HG02981 (cell line): ENCODE measurements around the gene NKX6-2.
"Not testable (repeated sequence)": the region's sequence is repeated elsewhere in the genome, so short reads cannot be mapped to it uniquely, and the experiment has no call there.

Source experiments
- ATAC-seq: cut with Tn5 transposase; IDR thresholded peaks from one replicate; pipeline ENCODE4 v1.9.1; 2021; ENCODE audit warnings: mild to moderate bottlenecking, moderate library complexity; ENCODE audit not compliant: unreplicated experiment

NKX6-2 gene

DNA sequence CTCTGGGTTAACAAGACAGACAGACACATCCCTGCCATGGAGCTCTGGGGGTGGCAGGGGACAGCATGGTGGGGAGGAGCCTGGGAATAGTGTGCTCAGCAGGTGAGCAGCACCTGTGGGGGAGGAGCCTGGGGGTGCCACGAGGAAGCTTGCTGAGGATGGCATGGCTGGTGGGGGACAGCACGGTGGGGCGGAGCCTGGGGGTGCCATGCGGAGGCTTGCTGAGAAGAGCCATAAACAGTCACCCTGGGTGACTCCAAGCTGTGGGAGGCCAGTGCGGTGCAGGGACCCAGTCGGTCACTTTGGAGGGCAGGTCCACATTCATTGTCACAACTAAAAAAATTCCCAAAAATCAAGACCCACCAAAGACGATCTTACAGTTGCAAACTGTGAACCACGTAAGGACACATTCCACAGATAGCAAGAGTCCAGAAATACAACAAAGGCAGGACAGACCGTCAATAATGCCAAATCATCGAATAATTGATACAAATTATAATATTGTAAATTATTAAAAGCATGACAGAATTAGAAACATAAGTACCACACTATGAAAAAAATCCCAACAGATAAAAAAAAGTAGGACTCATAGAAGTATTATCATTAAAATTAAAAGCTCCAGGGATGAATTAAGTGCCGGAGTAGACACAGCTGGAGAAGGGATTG is 24.4 kb downstream of the NKX6-2 start:
- no peak for ATAC-seq

DNA sequence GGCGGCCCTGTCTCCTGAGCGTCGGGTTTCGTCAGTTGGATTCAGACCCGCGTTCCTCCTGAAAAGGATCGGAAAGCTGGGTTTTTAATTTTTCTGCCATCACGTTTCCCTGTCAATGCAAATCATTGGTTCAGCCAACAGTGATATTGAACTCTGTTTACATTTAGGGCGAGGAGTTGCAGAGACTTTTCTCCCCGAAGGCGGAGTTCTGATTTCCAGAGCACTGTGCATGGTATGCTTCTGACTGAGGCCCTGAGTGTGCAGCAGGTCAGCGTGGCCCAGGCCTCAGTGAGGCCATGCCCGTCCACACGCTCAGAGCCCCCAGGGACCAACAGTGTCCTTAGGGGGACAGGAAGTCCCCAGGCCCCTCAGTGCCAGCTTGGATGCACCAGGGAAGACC is 27.1 kb downstream of the NKX6-2 start:
- no peak for ATAC-seq

DNA sequence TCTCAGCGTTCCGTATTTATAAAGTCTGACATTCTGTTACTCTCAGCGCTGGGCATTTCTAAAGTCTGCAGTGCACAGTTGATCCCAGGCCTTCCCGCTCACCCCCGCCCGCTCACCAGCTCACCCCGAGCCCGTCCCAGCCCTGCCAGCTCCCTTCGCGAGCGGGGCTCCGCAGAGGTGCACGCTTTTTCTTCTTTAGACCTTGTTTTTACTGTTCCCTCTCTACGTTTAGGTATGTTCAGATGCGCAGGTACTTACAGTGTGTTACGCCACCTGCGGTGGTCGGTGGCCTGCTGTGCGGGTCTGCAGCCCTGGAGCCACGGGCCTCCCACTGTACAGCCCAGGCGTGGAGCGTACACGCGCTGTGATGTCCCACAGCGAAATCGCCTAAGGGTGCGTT is 28.8 kb downstream of the NKX6-2 start:
- no peak for ATAC-seq

DNA sequence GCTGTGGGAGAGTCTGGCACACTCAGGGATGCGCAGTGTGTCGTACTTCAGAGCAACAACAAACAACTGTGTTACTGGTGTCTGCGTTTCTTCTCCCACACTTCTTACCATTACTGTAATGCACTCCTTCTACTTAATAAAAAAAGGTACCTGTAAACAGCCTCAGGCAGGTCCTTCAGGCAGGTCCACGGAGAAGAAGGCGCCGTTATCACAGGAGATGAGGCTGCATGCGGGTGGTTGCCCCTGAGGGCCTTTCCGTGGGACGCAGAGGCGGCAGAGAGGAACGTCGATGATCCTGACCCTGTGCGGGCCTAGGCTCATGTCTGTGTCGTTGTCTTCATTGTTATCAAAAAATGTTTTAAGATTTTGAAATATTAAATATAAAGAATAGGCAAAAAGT is 29.4 kb downstream of the NKX6-2 start:
- no peak for ATAC-seq

DNA sequence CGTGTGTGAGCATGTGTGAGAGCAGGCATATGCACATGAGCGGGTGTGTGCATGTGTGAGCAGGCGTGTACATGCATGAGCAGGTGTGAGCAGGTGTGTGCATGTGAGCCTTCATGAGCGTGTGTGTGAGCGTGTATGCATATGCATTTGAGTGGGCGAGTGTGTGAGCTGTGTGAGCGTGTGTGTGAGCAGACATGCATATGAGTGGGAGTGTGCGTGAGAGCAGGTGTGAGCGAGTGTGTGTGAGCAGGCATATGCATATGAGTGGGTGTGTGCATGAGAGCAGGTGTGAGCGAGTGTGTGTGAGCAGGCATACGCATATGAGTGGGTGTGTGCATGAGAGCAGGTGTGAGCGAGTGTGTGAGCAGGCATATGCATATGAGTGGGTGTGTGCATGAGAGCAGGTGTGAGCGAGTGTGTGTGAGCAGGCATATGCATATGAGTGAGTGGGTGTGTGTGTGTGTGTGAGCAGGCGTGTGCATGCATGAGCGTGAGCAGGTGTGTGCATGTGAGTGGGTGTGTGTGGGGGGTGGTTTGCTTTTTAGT is 30.7 kb downstream of the NKX6-2 start:
- ATAC-seq: no peak

DNA sequence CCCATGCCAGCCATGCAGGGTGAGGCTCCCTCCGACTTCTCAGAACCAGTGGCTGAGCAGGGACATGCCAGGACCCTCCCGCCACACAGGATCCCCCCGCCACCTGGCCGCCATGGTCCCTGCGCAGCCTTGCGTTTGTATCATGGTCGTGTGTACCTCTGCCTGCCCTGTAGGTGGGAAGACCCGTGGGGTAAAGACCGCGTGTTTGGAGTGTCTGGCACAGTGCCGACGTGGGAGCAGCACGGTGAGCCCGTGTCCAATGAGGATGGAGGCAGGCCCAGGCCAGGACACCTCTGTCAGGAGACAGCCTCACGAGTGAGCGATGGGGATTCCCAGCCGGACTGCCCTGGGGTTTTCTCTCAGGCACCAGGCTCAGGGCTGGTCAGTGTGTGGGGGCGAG is 31.9 kb downstream of the NKX6-2 start:
- ATAC-seq: no peak

DNA sequence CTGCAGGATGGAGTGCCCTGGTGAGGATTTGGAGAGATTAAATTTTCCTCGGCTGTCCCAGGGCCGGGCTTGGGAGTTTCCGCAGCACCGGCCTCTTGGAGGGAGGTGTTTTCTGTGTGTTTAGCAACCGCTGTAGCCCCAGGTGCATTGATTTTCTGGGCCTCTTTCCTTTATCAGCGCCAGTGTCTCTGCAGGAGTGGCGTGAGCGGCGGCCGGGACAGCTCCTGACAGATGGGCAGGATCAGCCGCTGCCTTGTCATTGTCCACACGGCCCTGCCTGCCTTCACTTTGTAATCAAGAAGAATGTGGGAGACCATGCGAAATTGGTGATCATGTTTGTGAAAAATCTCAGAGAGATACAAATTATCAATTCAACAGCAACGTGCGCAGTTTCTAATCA is 32.4 kb downstream of the NKX6-2 start:
- ATAC-seq: no peak

DNA sequence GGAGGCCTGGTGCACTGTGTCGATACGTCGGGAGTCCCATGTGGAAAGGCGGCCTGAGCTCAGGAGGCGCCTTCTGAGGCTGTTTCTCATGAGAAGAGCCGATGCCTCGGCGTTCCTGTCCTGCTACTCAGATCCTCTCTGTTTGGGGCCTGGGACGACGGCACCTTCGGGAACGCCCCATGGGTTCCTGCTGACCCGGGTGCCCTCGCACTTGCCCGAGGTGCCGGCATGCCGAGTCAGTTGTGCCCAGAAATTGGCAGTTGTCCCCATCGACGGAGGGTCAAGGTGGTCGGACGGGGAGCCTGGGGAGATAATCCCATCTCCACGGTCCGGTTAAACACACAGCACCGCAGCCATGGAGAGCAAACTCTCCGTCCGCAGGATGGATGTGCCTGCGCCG is 33.0 kb downstream of the NKX6-2 start:
- ATAC-seq: no peak

DNA sequence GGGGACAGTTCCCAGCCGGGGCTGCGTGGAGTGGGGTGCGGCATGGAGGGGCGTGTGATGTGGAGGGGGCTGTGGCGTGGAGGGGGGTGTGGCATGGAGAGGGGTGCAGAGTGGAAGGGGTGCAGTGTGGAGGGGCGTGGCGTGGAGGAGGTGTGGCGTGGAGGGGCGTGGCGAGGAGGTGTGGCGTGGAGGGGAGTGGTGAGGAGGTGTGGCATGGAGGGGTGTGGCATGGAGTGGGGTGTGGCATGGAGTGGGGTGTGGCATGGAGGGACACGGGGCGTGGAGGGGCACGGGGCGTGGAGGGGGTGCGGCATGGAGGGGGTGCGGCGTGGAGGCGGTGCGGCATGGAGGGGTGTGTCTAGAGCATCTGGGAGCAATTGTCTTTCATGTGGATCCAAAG is 33.6 kb downstream of the NKX6-2 start:
- ATAC-seq: no peak

DNA sequence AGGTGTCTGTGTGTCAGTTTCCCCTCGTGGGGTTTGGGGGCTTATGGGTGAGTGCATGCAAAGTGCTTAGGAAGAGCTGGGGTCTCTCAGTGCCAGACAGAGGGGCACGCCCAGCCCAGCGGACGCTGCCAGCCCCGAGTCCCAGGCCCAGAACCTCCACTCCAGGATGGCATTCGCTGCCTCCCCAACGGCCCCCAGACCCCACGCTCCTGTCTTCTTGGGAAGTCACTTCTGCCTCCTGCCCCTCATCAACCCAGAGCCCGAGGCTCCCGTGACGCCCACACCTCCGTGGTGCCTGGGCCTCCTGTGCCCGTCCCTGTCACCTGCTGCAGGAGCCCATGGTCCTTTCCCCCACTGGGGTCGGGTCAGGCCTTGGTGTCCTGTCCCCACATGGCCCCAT is 35.0 kb downstream of the NKX6-2 start:
- no peak for ATAC-seq

DNA sequence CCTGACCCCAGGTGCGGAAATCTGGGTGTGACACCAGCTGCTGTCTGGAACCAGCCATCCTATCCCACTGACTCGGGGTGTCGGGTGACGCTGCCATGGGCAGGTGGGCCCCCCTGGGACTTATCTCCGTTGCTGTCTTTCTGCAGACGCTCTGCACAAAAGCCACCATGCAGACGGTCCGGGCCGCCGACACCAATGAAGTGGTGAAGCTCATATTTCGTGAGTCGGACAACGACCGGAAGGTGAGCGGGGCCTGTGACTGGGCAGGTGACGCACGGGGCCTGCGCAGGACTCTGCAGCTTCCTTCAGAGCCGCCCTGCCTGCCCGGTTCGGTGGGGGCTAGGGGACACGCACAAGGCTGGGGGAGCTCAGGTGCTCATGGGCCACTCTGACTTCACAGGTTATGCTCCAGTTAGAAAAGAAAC is 36.6 kb downstream of the NKX6-2 start:
- no peak for ATAC-seq

DNA sequence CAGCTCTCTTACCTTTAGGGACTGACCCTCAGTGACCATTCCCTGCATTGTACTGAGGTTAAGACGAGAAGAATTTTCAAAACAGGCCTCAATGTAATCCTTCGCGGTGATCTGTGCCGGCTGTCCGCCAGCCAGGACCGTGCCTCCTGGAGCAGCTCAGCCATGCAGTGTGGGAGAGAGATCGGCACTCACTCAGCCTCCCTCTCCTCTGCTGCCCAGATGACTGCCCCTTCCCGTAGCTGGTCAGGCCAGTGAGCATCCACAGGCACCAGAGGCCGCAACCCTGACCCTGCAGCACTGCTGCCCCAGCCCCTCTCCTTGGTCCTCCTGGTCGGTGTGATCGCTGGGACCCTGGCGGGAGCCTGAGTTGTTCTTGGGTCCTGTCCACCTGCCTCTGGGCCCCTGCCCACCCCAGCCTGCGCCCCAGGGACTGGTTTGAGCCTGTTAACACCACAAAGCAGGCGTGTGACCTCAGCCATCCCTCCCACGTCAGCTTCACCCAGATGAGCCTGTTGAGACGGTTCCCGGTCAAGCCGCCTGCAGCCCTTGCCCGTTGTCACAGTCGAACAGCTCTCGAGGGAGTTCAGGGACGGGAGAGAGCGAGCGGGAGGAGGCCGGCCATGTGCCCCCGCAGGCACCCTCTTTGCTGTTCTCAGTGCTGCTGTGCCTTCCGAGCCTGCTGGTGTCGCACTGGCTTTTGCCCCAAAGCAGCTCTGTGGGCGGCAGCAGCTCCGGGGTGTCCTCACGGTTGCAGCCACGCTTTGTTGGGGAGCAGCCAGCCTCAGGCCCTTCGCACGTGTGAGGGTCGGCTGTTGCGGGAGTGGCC is 37.2 kb downstream of the NKX6-2 start:
- no peak for ATAC-seq

DNA sequence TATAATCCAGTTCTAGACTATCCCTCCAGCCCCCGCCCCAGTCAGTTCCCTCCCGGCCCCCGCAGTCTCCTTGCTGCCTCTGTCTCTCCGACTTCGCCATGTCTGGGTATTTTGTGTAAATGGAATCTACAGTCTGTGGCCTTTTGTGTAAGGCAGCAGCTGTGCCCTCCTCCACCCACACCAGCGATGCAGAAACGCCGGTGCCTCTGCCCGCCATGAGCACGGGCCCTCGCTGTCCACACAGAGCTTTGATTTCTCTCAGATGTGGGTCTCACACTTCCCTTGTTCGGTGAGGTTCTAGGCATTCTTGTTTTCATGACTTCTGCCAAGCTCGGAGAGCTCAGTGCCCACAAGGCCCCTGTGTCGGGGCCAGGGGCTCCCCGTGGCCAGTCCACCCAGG is 37.8 kb downstream of the NKX6-2 start:
- no peak for ATAC-seq

DNA sequence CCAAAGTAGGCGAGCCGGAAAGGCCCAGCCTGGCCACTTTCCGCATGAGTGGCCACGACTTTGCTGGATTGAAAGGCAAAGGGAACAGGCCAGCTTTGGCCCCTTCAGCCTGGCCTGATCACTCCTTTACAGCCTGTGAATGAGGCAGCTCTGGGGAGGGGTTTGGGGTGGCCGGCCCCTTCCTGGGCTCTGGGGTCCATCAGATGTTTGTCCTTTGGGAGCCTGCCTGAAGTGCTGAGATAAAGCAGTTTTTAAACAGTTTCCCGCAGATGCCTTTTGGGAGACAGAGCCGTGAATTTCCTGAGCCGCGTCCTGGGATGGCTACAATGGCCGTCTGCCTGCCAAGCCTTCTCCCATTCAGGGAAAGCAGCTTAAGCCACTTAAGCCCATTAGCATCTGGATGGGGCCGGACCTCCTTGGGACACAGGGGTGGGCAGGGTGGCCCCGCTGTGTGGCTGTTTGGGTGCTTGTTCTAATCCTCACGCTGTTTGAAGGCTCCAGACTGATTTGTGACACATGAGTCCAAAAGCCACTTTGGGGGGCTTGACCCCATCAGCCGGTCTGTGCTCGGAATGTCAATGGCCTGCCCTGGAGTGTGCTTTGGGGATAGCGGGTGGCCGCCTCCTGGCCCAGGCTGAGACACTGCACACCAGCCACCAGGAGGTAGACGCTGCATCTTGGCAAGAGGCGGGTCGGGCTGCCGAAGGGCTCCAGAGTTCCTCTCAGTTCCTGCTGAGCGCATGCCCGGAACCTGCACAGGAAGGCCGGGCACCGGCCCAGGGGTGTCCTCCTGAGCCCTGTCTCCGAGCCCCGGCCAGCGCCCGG is 38.9 kb downstream of the NKX6-2 start:
- ATAC-seq: no peak

DNA sequence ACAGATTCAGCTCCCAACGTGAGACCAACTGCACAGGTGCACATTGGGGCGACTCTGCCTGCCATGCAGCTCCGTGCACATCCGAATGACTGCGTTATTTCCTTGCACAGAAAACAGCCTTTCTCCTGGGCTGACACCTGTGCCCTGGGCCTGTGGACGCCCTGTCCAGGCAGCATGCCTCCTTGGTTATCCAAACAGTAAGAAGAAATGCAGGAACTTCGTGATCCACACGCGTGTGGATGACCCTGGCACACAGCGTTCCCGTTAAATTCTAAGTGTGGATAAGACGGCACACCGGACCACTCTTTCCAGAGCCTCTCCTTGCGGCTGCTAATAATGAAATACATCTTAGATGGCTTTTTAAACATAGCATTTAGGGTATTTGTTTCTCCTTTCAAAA is 39.6 kb downstream of the NKX6-2 start:
- no peak for ATAC-seq

DNA sequence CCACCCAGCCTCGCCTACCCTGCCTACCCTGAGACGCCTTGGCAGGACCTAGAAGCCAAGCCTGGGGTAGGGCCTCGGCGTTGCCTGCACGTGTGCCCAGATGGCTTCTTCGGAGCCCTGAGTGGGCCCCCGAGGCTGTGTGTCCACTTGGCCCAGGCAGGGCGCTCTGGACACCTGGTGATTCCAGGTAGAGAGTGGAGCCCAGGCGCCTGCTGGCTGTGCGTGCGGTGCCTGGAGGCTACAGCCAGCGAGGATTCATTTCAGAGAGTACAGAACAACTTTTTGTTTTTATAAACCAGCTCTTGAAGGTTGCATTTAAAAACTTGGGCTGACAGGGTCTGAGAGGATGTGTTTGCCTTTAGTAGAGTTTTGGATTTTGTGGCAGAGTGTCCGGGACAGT is 40.0 kb downstream of the NKX6-2 start:
- ATAC-seq: no peak

DNA sequence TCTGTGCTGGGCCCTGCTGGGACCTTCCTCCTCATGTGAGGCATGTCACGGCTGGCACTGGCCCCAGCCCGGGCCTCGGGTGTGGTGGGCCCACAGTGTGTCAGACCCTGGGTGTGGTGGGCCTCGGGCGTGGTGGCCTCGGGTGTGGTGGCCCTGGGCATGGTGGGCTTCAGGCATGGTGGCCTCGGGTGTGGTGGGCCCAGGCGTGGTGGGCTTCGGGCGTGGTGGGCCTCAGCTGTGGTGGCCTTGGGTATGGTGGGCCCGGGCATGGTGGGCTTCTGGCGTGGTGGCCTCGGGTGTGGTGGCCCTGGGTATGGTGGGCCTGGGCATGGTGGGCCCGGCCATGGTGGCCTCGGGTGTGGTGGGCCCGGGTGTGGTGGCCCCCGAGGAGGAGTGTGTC is 40.4 kb downstream of the NKX6-2 start:
- no peak for ATAC-seq

DNA sequence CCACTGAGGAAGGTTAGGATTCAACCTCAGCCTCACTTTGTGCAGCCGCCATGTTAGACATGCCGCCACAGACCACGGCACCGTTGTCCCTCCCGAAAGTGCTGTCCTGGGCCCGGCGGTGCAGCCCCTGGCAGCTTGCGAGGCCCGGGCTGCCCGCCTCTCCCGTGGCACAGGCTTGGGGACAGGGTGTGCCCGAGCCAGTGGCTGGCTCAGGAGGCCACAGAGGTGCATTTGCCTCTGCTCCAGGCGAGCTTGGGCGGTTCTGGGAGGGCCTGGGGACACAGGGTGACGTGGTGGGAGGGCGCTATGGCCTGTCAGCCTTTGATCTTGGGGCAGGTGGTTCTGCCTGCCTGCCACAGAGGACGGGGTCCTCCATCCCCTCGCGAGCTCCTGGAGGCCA is 41.1 kb downstream of the NKX6-2 start:
- no peak for ATAC-seq

DNA sequence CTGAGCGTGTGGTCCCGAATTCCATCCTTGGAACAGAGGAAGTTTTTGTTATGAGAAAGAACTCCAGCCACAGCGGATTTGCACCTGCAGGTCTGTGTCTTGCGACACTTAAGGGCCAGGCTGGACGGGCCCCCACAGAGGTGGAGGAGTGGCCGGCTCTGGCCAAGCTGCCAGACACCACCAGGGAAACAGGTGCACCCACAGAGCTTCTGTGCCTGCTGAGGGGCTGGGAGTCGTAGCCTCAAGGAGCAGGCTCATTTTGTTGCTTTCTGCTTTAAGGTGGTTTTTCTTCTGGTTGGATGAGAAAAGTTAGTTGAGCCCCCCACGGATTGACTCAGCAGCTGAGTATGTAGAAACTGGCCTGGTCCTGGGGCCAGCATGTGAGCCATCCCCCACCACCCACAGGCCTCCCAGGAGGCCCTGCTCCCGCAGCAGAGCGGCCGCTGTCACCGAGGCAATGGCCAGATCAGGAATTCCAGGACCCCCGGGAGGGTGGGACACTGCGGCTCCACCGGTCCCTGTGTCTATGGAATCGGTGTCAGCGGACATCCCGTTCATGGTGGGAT is 41.9 kb downstream of the NKX6-2 start:
- no peak for ATAC-seq

DNA sequence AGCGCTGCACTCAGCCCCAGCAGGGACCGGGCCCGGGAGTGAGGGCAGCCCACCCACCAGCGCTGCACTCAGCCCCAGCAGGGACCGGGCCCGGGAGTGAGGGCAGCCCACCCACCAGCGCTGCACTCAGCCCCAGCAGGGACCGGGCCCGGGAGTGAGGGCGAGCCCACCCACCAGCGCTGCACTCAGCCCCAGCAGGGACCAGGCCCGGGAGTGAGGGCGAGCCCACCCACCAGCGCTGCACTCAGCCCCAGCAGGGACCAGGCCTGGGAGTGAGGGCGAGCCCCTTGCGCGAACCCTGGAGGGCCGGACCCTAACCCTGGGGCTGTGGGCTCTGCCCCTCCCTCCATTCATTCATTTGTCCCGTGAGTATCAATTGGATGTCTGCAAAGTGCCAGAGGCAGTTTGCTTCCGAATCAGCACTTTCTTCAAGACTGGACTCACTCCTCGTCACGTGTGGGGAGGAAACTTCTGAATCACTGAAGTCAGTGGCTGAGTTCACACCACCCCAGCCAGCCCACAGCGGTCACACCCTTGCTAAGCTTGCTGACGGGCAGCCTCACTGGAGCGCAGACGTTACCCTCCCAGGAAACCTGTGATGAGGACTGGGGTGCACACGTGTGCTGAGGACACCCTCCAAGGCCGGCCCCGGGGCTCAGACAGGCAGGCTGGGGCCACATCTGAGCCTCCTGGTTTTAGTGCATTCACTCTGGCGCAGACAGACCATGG is 42.6 kb downstream of the NKX6-2 start:
- ATAC-seq: not testable (repeated sequence)

DNA sequence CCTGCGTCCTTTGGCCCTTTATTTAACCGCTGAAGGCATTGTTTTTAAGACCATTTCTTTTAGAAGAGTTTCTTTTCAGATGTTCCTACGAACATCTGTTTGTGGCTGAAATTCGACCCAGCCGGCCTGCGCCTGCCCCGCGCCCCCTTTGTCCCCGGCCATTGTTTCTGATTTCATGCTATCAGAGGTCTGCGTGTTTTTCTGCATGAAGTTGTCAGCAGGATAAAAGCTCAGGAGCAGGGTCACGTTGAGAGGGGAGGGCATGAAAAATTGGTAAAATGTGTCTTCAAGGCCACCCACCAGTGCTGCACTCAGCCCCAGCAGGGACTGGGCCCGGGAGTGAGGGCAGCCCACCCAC is 43.1 kb downstream of the NKX6-2 start:
- no peak for ATAC-seq
